ENCODE results near the gene OAS3. TPM values are rescaled to one million over a fixed set of nuclear protein-coding genes. Genes with fewer than 3 reads are reported as not detected.

Gene OAS3
- total and polyA plus RNA-seq, 4 donors, result 3.8 to 9.5 (median 5.4) TPM

- no peak overlapping the region for H3K9ac ChIP-seq (ENCODE audit: low read depth in 1 of 2, low read length in 2 of 2)
- TF ChIP-seq MAX (IDR thresholded peaks at IDR 0.05), result no peak
- no peak for TF ChIP-seq ATF3 (IDR thresholded peaks at IDR 0.05)
- TF ChIP-seq ZBTB33 (IDR thresholded peaks at IDR 0.05), result no peak
- TF ChIP-seq YY1 (IDR thresholded peaks at IDR 0.05), result no peak
- no peak for TF ChIP-seq JUND (IDR thresholded peaks at IDR 0.05)
- TF ChIP-seq TAF1 (conservative IDR thresholded peaks at IDR 0.05), result no peak
- no peak for TF ChIP-seq EGR1 (IDR thresholded peaks at IDR 0.05; ENCODE audit: low read depth in 2 of 2)
- no peak for TF ChIP-seq FOXA2 (IDR thresholded peaks at IDR 0.05)
- no peak for TF ChIP-seq CTCF (IDR thresholded peaks at IDR 0.05; ENCODE audit: low read depth, low read length, missing input control)
- TF ChIP-seq REST (IDR thresholded peaks at IDR 0.05), result no peak
- no peak for TF ChIP-seq FOXA1 (IDR thresholded peaks at IDR 0.05)
- no peak for TF ChIP-seq NR2F2 (IDR thresholded peaks at IDR 0.05)
- no peak overlapping the region for H3K4me3 ChIP-seq (ENCODE audit: low read depth in 1 of 3, low read length in 3 of 3)
- H3K9me3 ChIP-seq (ENCODE audit: control insufficient read depth in 4 of 4, low read length in 3 of 4), result no peaks in the 10 kb centered on the region
- WGBS, result 98% methylated on average over 6 of the region's 6 CpGs
- no peak overlapping the region for H3K27ac ChIP-seq (ENCODE audit: low read depth in 1 of 2, low read length in 2 of 2)
- peaks cover 0 to 9% (median 6%) of the 10 kb centered on the region in 4 donors for H3K4me1 ChIP-seq (ENCODE audit: control insufficient read depth in 4 of 4, insufficient read depth in 4 of 4, low read length in 3 of 4)
- H3K27me3 ChIP-seq (ENCODE audit: control insufficient read depth in 4 of 4, insufficient read depth in 4 of 4, low read length in 3 of 4), result no peaks in the 10 kb centered on the region
- peaks cover 0 to 13% (median 7%) of the 10 kb centered on the region in 4 donors for H3K36me3 ChIP-seq (ENCODE audit: control insufficient read depth in 4 of 4, insufficient read depth in 3 of 4, low read depth in 1 of 4, low read length in 3 of 4)
- DNase-seq (ENCODE audit: low spot score), result no peak
Observed at GRCh38 chr12:113000433-113000832, 62.2 kb downstream of the OAS3 start.

- Histone ChIP-seq H3K4me1 (ENCODE audit: control insufficient read depth in 4 of 4, insufficient read depth in 4 of 4, low read length in 3 of 4) (peaks cover 0 to 8% (median 5%) of the 10 kb centered on the region in 4 donors), H3K27ac (ENCODE audit: low read depth in 1 of 2, low read length in 2 of 2) (no peak overlapping the region), H3K9ac (ENCODE audit: low read depth in 1 of 2, low read length in 2 of 2) (no peak overlapping the region), H3K27me3 (ENCODE audit: control insufficient read depth in 4 of 4, insufficient read depth in 4 of 4, low read length in 3 of 4) (no peaks in the 10 kb centered on the region), H3K36me3 (ENCODE audit: control insufficient read depth in 4 of 4, insufficient read depth in 3 of 4, low read depth in 1 of 4, low read length in 3 of 4) (peaks cover 0 to 21% (median 12%) of the 10 kb centered on the region in 4 donors), H3K4me3 (ENCODE audit: low read depth in 1 of 3, low read length in 3 of 3) (no peak overlapping the region), H3K9me3 (ENCODE audit: control insufficient read depth in 4 of 4, low read length in 3 of 4) (no peaks in the 10 kb centered on the region)
- 33% methylated on average over 4 of the region's 4 CpGs for WGBS
- DNase-seq (ENCODE audit: low spot score), result no peak
- TF ChIP-seq HNF4A (conservative IDR thresholded peaks at IDR 0.05) (peak; percentile 96), MAX (IDR thresholded peaks at IDR 0.05) (no peak), JUND (IDR thresholded peaks at IDR 0.05) (no peak), HNF4G (IDR thresholded peaks at IDR 0.05) (peak; percentile 83), RAD21 (IDR thresholded peaks at IDR 0.05) (peak; percentile 70 to 76), RXRA (IDR thresholded peaks at IDR 0.05) (peak; percentile 53 to 66), ZBTB33 (IDR thresholded peaks at IDR 0.05) (no peak), GABPA (IDR thresholded peaks at IDR 0.05 in 1 of 2, conservative IDR thresholded peaks at IDR 0.05 in 1 of 2) (no peak), YY1 (IDR thresholded peaks at IDR 0.05) (peak; percentile 28), CTCF (IDR thresholded peaks at IDR 0.05; ENCODE audit: low read depth, low read length, missing input control) (peak; percentile 64), SP1 (IDR thresholded peaks at IDR 0.05) (peak; percentile 80), NR2F2 (IDR thresholded peaks at IDR 0.05) (no peak), EGR1 (IDR thresholded peaks at IDR 0.05; ENCODE audit: low read depth in 2 of 2) (no peak)
Observed at GRCh38 chr12:113002155-113002554, 63.9 kb downstream of the OAS3 start.
